A673 (cell line): ENCODE measurements around the gene PLEKHA6. TPM values are rescaled to one million over a fixed set of nuclear protein-coding genes. Genes with fewer than 3 reads are reported as not detected.

Experiments used
- BruUV-seq: library from RNA; stranded (reverse); fragments of 400-500 nt; replicated peaks from 2 replicates; lab custom pipeline; 2021; lab: Mats Ljungman, UMichigan
- CTCF ChIA-PET: fragments of 300-600 bp; sonication (Branson Sonifier 250); formaldehyde crosslinking; loops from one replicate; lab custom pipeline; 2022; ENCODE audit warnings: antibody characterized with exemption; lab: Charles Lee
- POLR2A ChIA-PET: fragments of 300-600 bp; sonication (Branson Sonifier 250); formaldehyde crosslinking; loops from one replicate; lab custom pipeline; 2022; ENCODE audit warnings: antibody characterized with exemption; ENCODE audit not compliant: low non-redundant PET; lab: Charles Lee
- DNase-seq: peaks from one replicate; pipeline ENCODE4 v3.0.0-alpha.2; 2015; ENCODE audit warnings: low spot score
- H3K27ac ChIP-seq: fragments of 200-600 bp; sonication (generic); 2 replicates; pipeline ENCODE4 v1.5.1; 2016; ENCODE audit warnings: mixed run types, low read depth, mild to moderate bottlenecking, mixed read lengths, antibody characterized with exemption, low read length; ENCODE audit not compliant: poor library complexity, severe bottlenecking
- H3K27me3 ChIP-seq: fragments of 200-600 bp; sonication (generic); replicated peaks from 2 replicates; pipeline ENCODE4 v1.6.1; 2017; ENCODE audit warnings: mixed run types, low read depth, mild to moderate bottlenecking, mixed read lengths, antibody characterized with exemption, low read length; ENCODE audit not compliant: insufficient read depth, poor library complexity
- H3K36me3 ChIP-seq: fragments of 200-600 bp; sonication (generic); 2 replicates; pipeline ENCODE4 v1.6.1; 2016; ENCODE audit warnings: mixed run types, mild to moderate bottlenecking, mixed read lengths, antibody characterized with exemption, low read length; ENCODE audit not compliant: insufficient read depth, poor library complexity, severe bottlenecking
- H3K4me1 ChIP-seq: fragments of 200-600 bp; sonication (generic); 2 replicates; pipeline ENCODE4 v1.6.1; 2017; ENCODE audit warnings: mixed run types, mild to moderate bottlenecking, mixed read lengths, antibody characterized with exemption, low read length; ENCODE audit not compliant: insufficient read depth, poor library complexity, severe bottlenecking
- H3K4me3 ChIP-seq: fragments of 200-600 bp; sonication (generic); 2 replicates; pipeline ENCODE4 v1.5.1; 2016; ENCODE audit warnings: low read depth, mixed run types, mild to moderate bottlenecking, mixed read lengths, low read length; ENCODE audit not compliant: poor library complexity, severe bottlenecking
- H3K9me3 ChIP-seq: fragments of 200-600 bp; sonication (generic); 2 replicates; pipeline ENCODE4 v1.6.1; 2016; ENCODE audit warnings: mixed run types, low read depth, mild to moderate bottlenecking, mixed read lengths, antibody characterized with exemption, low read length; ENCODE audit not compliant: poor library complexity, severe bottlenecking
- CTCF ChIP-seq: fragments of 300-800, 200-600 bp; sonication (generic); conservative IDR thresholded peaks from 2 replicates; pipeline ENCODE4 v1.5.1; 2017; ENCODE audit warnings: low read depth, mild to moderate bottlenecking, antibody characterized with exemption, low read length, moderate library complexity, mixed read lengths
- EZH2 ChIP-seq: fragments of 200-600 bp; sonication (generic); IDR thresholded peaks from 2 replicates; pipeline ENCODE4 v1.6.1; 2017; ENCODE audit warnings: borderline replicate concordance, low read depth, mild to moderate bottlenecking, mixed read lengths, antibody characterized with exemption, low read length; ENCODE audit not compliant: poor library complexity, severe bottlenecking
- intact Hi-C: fragments of 100-400 bp; cut with micrococcal nuclease; formaldehyde crosslinking; loops from one replicate; pipeline ENCODE4 v1.10.0; 2022; ENCODE audit not compliant: unreplicated experiment
- total RNA-seq: library from RNA; stranded (reverse); gene quantifications from 2 replicates; pipeline ENCODE4 v1.2.3, GENCODE V29; 2021

Gene PLEKHA6
- total RNA-seq, 1 experiment from 2014 or later = 0.58 TPM

GRCh38 chr1:204345438-204345841 is 14.3 kb downstream of the PLEKHA6 start:
- DNase-seq = no peak
- no peaks in the 10 kb centered on the region for H3K4me1 ChIP-seq
- H3K36me3 ChIP-seq = no peaks in the 10 kb centered on the region
- H3K9me3 ChIP-seq = no peaks in the 10 kb centered on the region
- ChIA-PET CTCF (no interaction called here), POLR2A (no interaction called here)
- H3K27ac ChIP-seq = no peak overlapping the region
- H3K4me3 ChIP-seq = no peak overlapping the region
- H3K27me3 ChIP-seq = no peaks in the 10 kb centered on the region
- no TSS peak for BruUV-seq
- intact Hi-C loops = no loop called here
- TF ChIP-seq CTCF (no peak), EZH2 (no peak)

DNA sequence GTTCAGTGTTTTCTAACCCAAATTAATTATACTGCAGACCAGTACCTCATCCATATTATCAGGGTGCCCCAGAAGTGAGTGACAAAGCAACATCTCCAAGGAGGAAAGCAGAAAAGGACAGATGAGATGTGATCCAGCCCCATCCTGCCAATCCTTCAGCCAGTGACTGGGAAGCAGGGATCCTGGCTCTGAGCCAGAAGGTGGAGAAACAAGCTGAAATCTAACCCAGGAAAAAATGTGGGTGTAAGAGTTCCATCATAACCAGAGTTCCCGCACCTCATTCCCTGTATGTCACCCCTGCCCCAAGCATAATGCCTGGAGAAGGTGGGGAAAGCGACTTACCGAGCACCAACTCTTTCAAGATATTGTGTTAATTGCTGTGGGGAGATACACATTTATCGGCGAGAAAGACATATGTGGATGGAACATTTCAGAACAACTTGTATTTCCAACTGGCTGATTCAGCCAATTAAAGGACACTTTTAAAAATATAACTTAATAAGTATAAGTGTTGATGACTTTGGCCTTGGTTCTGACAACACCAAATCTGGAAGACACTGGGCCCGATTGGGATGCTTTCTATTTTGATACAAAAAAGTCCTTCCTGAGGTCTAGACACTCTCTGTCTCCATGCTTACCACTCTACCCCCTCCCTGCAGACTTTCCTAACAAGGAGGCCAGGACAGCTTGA is 14.9 kb downstream of the PLEKHA6 start:
- no peak for TF ChIP-seq EZH2
- TF ChIP-seq CTCF = no peak
- CTCF ChIA-PET = interaction anchor here (0.6 kb wide), 1 partner anchor 184 kb away, joined by 3 read pairs; no protein-coding TSS in a partner anchor
- no peak overlapping the region for H3K4me3 ChIP-seq
- no TSS peak for BruUV-seq
- H3K9me3 ChIP-seq = no peaks in the 10 kb centered on the region
- H3K36me3 ChIP-seq = no peaks in the 10 kb centered on the region
- intact Hi-C loops = no loop called here
- H3K4me1 ChIP-seq = no peaks in the 10 kb centered on the region
- no peaks in the 10 kb centered on the region for H3K27me3 ChIP-seq
- POLR2A ChIA-PET = no interaction called here
- no peak overlapping the region for H3K27ac ChIP-seq
- no peak for DNase-seq

GRCh38 chr1:204343802-204344201 is 15.9 kb downstream of the PLEKHA6 start:
- ChIA-PET CTCF (interaction anchor here (0.6 kb wide), 1 partner anchor 16 kb away, joined by 3 read pairs; no protein-coding TSS in a partner anchor), POLR2A (no interaction called here)
- DNase-seq = no peak
- no peak overlapping the region for H3K4me3 ChIP-seq
- no TSS peak for BruUV-seq
- no peaks in the 10 kb centered on the region for H3K9me3 ChIP-seq
- peaks cover 8% of the 10 kb centered on the region for H3K27me3 ChIP-seq
- TF ChIP-seq EZH2 (no peak), CTCF (no peak)
- no peak overlapping the region for H3K27ac ChIP-seq
- intact Hi-C loops = no loop called here
- no peaks in the 10 kb centered on the region for H3K4me1 ChIP-seq
- no peaks in the 10 kb centered on the region for H3K36me3 ChIP-seq
